Erythroblast (primary cell): ENCODE measurements around the gene SLC1A7.

Experiments used
- DNase-seq, 2 experiments: peaks; one replicate each; lab custom pipeline; 2025; lab: John Stamatoyannopoulos, UW
- GATA1 ChIP-seq: IDR thresholded peaks from 2 replicates; pipeline ENCODE4 v1.6.1; 2011; ENCODE audit warnings: low read depth, mild to moderate bottlenecking, control low read depth, low read length, moderate library complexity
- POLR2A ChIP-seq: IDR thresholded peaks from 2 replicates; pipeline ENCODE4 v1.6.1; 2011; ENCODE audit warnings: mild to moderate bottlenecking, low read length

Gene SLC1A7

DNA sequence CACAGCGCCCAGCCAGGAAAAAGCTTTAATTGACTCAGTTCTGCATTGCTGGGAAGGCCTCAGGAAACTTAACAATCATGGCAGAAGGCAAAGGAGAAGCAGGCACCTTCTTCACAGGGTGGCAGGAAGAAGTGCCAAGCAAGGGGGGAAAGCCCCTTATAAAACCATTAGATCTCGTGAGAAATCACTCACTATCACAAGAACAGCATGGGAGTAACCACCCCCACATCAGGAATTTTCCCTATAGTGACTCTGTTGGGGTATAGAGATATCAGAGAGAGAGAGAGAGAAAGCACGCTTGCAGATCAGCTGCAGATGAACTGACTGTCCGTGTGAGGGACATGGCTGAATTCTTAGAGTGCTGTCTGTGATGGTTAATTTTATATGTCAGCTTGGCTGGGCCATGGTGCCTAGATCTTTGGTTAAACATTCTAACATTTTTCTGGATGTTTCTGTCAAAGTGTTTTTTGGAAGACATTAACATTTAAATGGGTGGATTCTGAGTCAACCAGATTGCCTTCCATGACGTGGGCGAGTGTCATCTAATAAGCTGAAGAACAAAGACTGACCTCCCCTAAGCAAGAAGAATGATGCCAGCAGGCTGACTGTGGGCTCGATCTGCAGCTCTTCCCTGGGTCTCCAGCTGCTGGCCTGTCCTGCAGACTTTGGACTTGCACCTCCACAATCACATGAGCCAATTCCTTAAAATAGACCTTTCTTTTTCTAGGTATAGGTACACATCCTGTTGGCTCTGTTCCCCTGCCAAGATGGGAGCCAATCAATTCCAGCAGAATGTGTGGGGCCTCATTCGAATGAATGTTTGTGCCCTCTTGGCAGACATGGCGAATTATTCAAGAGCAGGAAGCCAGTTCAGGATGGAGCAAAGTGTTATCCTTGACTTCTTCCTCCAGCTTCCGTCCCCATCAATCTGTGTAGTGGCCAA, 32.8 kb upstream of the SLC1A7 start:
- TF ChIP-seq GATA1 (no peak), POLR2A (no peak)
- DNase-seq = no peak

DNA sequence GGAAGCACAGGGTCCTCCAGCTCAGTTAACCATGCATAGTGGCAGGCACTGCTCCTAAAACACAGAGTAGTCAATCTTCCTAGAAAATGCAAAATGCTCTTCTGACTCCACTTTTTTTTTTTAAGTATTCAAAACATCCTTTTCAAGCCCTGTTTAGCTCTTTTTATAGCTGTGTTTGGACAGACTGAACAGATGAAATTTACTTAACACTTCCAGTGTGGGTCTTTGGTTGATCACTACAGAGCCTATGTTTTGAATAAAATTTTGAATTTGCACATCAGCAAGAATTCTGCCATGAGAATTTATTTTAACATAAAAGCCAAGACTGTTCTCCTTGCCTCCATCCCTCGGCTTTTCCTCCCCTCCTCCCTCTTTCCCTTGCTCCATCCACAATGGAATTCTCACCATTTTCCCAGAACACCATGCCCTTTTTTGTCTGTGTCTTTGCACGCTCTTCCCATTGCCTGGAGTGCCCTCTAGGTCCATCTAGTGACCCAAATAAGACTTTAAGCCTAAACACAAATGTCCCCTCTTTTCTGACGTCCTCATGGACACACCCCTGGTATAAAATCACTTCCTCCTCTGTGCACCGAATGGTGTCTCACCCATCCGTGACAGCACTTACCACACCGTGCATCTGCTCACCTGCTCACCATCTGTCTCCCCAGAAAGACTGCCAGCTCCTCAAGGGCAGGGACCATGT, 30.1 kb upstream of the SLC1A7 start:
- no peak for TF ChIP-seq GATA1
- TF ChIP-seq POLR2A = no peak
- DNase-seq = no peak

DNA sequence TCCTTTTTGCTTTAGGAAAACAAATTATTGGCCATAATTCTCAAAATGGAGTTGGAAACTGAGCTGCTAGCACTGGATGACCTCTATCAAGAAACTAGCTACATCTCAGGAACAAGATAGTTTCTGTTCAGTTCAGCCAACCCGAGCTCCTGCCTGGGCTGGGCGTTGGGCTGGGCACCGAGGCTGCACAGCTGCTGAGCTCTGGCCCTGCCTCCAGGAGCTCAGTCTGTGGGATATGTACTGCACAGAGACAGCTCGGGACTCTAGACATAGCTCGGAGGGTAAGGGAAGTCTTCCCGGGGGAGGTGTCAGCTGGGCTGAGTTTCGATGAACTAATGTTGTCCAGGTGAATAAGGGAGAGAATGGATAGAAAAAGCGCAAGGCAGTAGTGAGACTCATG, 24.5 kb upstream of the SLC1A7 start:
- DNase-seq = no peak
- TF ChIP-seq POLR2A = no peak
- no peak for TF ChIP-seq GATA1

DNA sequence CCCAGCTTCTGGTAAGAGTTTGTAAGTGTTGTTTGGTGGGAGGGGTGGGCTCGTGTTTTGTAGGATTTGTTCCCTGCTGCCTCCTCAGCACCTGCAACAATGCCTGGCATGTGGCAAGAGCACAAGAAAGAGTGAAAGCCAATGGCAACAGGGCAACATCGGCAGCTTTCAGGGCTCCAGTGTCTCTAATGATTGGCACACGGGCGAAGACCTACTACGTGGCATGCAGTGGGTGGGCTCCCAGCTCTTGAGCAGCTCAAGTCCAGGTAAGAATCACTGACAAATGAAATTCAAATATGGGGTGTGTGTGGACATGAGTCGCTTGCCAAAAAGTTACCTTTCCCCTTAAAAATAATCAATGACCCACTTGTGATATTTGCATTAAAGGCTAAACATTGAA, 23.9 kb upstream of the SLC1A7 start:
- no peak for TF ChIP-seq GATA1
- TF ChIP-seq POLR2A = no peak
- no peak for DNase-seq

DNA sequence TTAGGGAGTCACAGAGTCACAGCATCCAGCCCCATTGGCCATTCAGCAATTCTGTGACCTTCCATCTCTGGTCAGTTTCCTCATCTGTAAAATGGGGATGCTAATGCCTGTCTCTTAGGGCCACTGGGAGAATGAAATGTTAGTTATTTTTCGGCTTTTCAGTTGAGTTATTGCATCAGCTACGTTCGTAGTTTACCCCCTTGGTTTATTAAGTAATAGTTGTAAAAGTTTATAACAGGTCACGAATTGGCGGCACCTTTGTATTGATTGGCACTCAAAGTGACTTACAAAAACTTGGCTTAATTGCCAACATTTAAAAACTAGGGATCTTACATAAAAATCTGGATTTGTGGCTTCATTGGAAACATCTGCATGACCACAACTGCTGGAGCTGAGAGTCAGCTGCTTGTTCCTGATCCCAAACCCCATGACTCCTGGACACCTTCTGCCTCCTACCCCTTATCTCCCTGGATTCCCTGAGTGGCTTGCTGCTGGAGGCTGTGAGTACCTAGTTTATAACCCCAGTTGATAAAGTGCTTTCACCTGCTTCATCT, 23.0 kb upstream of the SLC1A7 start:
- no peak for DNase-seq
- TF ChIP-seq GATA1 = no peak
- no peak for TF ChIP-seq POLR2A

DNA sequence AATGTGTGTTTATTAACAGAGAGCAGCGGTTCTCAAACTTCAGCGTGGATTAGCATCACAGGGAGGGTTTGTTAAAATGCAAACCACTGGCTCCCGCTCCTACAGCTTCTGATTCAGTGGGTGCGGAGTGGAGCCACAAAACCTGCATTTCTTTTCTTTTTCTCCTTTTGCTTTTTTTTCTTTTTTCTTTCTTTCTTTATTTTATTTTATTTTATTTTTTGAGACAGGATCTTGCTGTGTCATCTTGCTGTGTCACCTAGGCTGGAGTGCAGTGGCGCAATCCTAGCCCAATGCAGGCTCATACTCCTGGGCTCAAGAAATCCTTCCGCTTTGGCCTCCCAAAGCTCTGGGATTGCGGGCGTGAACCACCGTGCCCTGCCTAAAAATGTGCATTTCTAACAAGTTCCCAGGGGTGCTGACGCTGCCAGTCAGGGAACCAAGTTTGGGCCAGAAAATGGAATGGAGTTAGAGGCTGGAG, 20.9 kb upstream of the SLC1A7 start:
- TF ChIP-seq POLR2A (no peak), GATA1 (no peak)
- peak in 1 of 2 experiments; percentile 55 for DNase-seq

DNA sequence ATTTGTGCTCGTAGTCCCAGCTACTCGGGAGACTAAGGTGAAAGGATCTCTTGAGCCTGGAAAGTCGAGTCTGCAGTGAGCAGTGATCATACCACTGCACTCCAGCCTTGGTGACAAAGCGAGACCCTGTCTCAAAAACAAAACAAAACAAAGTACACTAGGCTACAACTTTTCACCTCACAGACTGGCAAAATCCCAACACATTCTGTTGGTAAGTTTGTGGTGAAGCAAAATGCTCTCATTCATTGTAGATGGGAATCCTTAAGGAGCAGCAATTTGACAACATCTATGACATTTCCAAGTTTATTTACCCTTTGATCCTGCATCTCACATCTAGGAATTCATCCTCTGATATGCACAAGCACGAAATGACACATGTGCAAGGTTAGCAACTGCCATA, 20.2 kb upstream of the SLC1A7 start:
- DNase-seq = no peak
- TF ChIP-seq POLR2A = no peak
- TF ChIP-seq GATA1 = no peak

DNA sequence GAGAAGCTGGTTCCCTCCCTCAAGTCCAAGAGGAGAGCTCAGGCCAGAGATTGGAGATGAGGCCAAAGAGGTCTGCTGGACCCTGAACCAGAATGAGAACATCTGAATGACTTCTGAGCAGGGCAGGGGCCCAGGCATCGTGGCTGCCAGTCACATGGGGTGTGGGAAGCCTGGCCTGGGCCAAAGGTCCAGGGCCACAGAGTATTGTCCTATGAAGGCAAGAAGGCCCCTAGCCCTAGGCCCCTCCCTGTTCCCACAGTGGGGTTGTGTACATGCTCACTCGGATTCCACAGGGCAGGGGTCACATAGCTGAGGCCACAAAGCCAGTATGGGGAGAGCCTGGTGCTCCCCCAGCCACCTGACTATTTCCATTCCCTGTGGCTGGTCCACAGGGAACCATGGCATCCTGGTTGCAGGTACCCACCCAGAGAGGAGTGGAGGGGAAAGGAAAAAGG, 18.5 kb upstream of the SLC1A7 start:
- no peak for DNase-seq

DNA sequence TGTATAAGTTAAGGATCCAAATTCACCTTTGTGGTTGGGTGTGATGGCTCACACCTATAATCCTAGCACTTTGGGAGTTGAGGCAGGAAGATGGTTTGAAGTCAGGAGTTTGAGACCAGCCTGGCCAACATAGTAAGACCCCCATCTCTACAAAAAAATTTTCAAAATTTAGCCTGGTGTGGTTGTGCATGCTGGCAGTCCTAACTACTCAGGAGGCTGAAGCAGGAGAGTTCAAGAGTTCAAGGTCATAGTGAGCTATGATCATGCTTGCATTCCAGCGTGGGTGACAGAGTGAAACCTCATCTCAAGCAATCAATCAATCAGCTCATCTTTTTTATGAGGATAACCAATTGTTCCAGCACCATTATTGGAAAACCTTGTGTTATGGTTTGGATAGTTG, 16.5 kb upstream of the SLC1A7 start:
- no peak for DNase-seq
- TF ChIP-seq POLR2A = no peak
- TF ChIP-seq GATA1 = no peak

More for the DNA sequence above, 18.5 kb upstream of the SLC1A7 start:
- TF ChIP-seq POLR2A (no peak), GATA1 (no peak)

DNA sequence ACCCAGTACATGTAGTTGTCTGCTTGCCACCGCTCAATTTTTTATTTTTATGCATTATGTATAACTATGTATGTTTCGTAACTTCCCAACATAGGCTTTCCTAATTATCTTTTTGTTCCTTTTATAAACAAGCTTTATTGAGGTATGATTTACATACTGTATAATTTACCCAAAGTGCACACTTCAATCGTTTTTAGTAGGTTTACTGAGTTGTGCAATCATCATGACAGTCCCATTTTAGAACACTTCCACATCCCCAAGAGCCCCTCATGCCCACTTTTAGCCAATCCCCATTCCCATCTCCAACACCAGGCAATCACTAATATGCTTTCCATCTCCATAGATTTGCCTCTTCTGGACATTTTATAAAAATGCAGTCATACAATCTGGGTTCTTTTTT, 14.3 kb upstream of the SLC1A7 start:
- DNase-seq = no peak
- TF ChIP-seq GATA1 = no peak
- no peak for TF ChIP-seq POLR2A

DNA sequence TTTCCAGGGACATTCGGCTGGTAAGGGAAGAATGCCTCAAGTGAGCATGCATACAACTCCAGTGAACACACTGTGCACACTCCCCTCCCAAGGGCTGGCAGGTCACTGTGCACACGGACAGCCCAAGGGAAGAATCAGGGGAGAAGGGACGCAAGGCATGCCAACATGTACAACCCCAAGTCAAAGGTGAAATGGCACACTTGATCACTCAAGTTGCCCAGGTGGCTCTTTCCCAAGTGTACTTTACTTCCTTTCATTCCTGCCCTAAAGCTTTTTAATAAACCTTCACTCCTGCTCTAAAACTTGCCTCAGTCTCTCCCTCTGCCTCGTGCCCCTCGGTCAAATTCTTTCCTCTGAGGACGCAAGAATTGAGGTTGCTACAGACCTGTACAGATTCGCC, 13.5 kb upstream of the SLC1A7 start:
- TF ChIP-seq GATA1 (no peak), POLR2A (no peak)
- no peak for DNase-seq

DNA sequence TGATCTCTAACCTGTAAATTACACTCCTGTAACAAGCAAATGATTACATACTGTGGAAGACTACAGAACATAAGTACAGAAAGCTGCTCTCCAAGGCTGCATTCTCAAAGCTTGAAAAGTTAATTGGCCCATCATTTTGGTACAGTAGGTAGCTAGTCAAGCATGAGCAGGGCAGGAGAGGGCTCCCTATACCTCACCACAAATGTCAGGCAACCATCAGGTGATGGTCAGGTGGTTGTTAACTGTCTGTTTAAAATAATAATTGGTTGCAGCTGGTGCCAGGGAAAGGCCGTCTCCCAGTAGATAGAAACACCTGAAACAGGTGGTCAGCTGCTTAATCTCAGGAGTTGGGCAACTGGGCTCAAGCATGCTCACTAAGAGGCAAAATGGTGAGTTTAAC, 13.1 kb upstream of the SLC1A7 start:
- DNase-seq = no peak
- no peak for TF ChIP-seq GATA1
- TF ChIP-seq POLR2A = no peak

DNA sequence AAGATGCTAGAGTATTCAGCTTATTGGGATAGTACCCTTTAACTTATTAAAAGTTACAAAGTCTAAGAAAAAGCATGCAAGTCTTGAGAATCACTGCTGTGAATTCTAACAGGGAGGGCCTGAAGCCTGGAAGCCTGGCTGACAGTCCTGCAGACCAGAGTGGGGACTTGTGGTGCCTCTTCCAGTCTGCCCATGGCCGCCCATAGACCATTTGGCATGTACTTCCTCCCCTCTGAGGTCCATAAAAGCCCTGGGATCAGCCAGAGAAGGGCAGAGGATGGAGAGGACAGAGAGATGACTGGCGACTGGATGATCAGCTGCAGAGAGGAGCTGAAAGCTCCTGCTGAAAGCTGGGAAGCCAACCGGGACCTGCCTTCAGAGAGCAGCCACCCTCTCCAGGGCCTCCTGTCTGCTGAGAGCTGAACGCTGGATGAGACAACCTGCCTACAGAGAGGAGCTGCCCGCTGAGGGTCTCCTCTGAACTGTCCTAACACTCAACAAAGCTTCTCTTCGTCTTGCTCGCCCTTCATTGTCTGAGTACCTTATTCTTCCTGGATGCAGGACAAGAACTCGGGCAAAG, 12.5 kb upstream of the SLC1A7 start:
- no peak for DNase-seq
- no peak for TF ChIP-seq GATA1
- no peak for TF ChIP-seq POLR2A
